Ovary (tissue), 9 donors: ENCODE results near the gene KIF21A. TPM values are rescaled to one million over a fixed set of nuclear protein-coding genes. Genes with fewer than 3 reads are reported as not detected.

Experiments used
- DNase-seq, 5 donors: peaks; one replicate each; pipeline ENCODE4 v3.0.0-alpha.2; 2019 to 2020
- H3K27ac ChIP-seq, 2 donors: fragments of 200-600 bp; one replicate each; pipeline versions ENCODE4 v1.5.1 to v1.8.0; 2019 to 2022
- H3K27me3 ChIP-seq: fragments of 200-600 bp; one replicate; pipeline ENCODE4 v1.8.0; 2022
- H3K36me3 ChIP-seq: fragments of 200-600 bp; sonication (generic); one replicate; pipeline ENCODE4 v1.5.1; 2019
- H3K4me1 ChIP-seq: one replicate; pipeline ENCODE4 v1.8.1; 2013; ENCODE audit warnings: mild to moderate bottlenecking, moderate library complexity; ENCODE audit not compliant: insufficient read depth
- H3K4me3 ChIP-seq: fragments of 200-600 bp; sonication (generic); one replicate; pipeline ENCODE4 v1.5.1; 2017
- H3K9me3 ChIP-seq, 2 donors: fragments of 200-600 bp in 1 of 2; sonication (generic) in 1 of 2; one replicate each; pipeline versions ENCODE4 v1.5.1 to v1.8.1; 2013 to 2019; ENCODE audit warnings: mild to moderate bottlenecking in 1 of 2, moderate library complexity in 1 of 2
- EP300 ChIP-seq: sonication (generic); formaldehyde crosslinking; IDR thresholded peaks from one replicate; pipeline ENCODE4 v1.6.1; 2017; ENCODE audit warnings: antibody characterized with exemption
- POLR2A ChIP-seq: fragments of 450-650 bp; IDR thresholded peaks from one replicate; pipeline ENCODE4 v1.6.1; 2017; ENCODE audit warnings: antibody characterized with exemption, mild to moderate bottlenecking, moderate library complexity
- WGBS, 3 donors: extraction: QIAGEN DNeasy Blood & Tissue Kit in 1 of 3; methylation state at CpG; one replicate each; pipeline versions ENCODE4 v1.1.5 to v1.1.7; 2013 to 2017; 5-methylcytosine and 5-hydroxymethylcytosine counted together
- intact Hi-C, 4 donors: fragments of 100-400 bp; cut with DNase I; formaldehyde crosslinking; loops; one replicate each; pipeline versions ENCODE4 v1.11.0 to v1.15.1; 2022 to 2023
- polyA plus RNA-seq, 2 donors: library from polyadenylated mRNA; stranded (reverse); fragments of 200-250 nt in 1 of 2; fragments of 350-450 nt in 1 of 2; fragmentation: Illumina TruSeq in 1 of 2; extraction: RNeasy Lipid Tissue Mini Kit (QIAGEN cat#74804) in 1 of 2; gene quantifications; one replicate each; pipeline ENCODE4 v1.2.3, GENCODE V29; 2013 to 2014
- total RNA-seq, 7 donors: library from RNA; depleted of rRNA in 2 of 7; stranded (reverse); fragments of >200 nt in 2 of 7; fragmentation: NEBNext Ultra II Directional in 3 of 7; extraction: Animal tissue kit (Norgen Biotek cat#: 25700) in 3 of 7; gene quantifications; one replicate each; pipeline versions ENCODE4 v1.1.0 to v1.2.4, GENCODE V29; 2016 to 2023
- TF ChIP-seq, protein P1 (sequence below), 3 donors: fragments of 450-650 bp in 2 of 3; fragments of 200-600 bp in 1 of 3; IDR thresholded peaks; one replicate each; pipeline versions ENCODE4 v1.5.1 to v1.8.0; 2016 to 2022; ENCODE audit warnings: antibody characterized with exemption in 3 of 3, mild to moderate bottlenecking in 1 of 3
- donor health status: DM: no; HTN: no; CAD: no; lungs with moderate emphysema.
- donor health status: DM: no; HTN: no; CAD: no.
- donor health status: Bipolar disorder and iron deficiency.
- donor health status: DM: yes; HTN: yes; CAD: no.
- donor health status: DM: no; HTN: no; CAD: no.
- donor health status: DM: yes; HTN: yes; CAD: no.

KIF21A gene
- total and polyA plus RNA-seq, 9 donors, result 3.6 to 43.3 (median 11.8) TPM

DNA sequence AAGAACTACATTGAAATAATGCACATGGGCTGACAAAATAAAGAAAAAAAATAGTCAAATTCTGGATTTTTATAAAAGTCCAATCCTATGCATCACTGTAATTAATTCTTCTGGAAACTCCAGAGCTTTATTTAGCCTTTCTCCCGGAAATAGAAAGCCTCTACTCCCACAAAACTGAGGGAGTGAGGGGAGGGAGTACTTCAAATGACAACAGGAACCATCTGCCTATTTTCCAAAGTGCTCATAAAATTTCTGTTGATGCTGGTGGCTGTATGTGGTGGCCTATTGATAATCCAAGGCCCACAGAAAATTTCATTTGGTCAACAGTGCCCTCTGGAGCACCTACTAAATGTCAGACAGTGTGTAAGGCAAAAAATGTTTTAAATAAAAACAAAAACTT is 64.6 kb downstream of the KIF21A start:
- H3K27ac ChIP-seq, result no peak overlapping the region
- H3K4me3 ChIP-seq, result no peak overlapping the region
- TF ChIP-seq EP300 (no peak), POLR2A (no peak)
- TF ChIP-seq, protein P1, sequence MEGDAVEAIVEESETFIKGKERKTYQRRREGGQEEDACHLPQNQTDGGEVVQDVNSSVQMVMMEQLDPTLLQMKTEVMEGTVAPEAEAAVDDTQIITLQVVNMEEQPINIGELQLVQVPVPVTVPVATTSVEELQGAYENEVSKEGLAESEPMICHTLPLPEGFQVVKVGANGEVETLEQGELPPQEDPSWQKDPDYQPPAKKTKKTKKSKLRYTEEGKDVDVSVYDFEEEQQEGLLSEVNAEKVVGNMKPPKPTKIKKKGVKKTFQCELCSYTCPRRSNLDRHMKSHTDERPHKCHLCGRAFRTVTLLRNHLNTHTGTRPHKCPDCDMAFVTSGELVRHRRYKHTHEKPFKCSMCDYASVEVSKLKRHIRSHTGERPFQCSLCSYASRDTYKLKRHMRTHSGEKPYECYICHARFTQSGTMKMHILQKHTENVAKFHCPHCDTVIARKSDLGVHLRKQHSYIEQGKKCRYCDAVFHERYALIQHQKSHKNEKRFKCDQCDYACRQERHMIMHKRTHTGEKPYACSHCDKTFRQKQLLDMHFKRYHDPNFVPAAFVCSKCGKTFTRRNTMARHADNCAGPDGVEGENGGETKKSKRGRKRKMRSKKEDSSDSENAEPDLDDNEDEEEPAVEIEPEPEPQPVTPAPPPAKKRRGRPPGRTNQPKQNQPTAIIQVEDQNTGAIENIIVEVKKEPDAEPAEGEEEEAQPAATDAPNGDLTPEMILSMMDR (IDR thresholded peaks at IDR 0.05), result no peak
- H3K4me1 ChIP-seq, result peaks cover 3% of the 10 kb centered on the region
- DNase-seq, result no peak
- H3K36me3 ChIP-seq, result no peaks in the 10 kb centered on the region
- intact Hi-C loops, result no loop called here
- no peaks in the 10 kb centered on the region for H3K27me3 ChIP-seq
- WGBS, 3 donors, result 4 to 17% (median 5%) methylated on average over 1 of the region's 1 CpG
- no peaks in the 10 kb centered on the region for H3K9me3 ChIP-seq

DNA sequence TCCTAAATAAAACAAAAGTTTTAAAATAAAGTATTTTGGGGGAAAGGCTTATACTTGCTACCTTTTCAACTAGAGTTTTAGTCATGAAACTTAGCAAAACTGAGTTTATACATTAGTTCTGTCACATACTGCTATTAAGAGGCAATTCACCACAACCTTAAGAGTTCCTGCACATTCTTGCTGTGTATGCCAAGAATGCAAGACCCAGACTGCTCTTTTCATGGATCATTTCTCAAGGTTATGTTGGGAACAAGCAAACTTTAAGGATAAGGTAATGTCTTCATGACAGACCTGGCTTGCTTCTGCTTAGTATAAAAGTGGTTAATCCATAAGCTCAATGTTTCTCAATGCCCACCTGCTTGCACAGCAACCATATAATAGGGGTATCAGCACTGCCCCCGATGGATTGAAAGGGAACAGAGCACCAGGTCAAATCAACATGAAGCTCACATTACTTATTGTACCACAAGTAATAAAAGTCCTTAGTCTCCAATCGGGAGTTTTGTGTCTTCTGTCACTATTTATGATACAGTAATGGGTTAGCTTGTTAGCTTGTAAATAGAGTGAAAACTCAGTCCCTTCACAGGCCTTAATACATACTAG is 67.6 kb downstream of the KIF21A start:
- no peaks in the 10 kb centered on the region for H3K27me3 ChIP-seq
- no peak for DNase-seq
- no peaks in the 10 kb centered on the region for H3K9me3 ChIP-seq
- WGBS, 3 donors, result 44 to 63% (median 48%) methylated on average over 2 of the region's 2 CpGs
- intact Hi-C loops, result no loop called here
- no peak overlapping the region for H3K4me3 ChIP-seq
- peaks cover 3% of the 10 kb centered on the region for H3K4me1 ChIP-seq
- no peaks in the 10 kb centered on the region for H3K36me3 ChIP-seq
- no peak overlapping the region for H3K27ac ChIP-seq
- TF ChIP-seq, protein P1 (IDR thresholded peaks at IDR 0.05), result no peak
- TF ChIP-seq EP300, result no peak

DNA sequence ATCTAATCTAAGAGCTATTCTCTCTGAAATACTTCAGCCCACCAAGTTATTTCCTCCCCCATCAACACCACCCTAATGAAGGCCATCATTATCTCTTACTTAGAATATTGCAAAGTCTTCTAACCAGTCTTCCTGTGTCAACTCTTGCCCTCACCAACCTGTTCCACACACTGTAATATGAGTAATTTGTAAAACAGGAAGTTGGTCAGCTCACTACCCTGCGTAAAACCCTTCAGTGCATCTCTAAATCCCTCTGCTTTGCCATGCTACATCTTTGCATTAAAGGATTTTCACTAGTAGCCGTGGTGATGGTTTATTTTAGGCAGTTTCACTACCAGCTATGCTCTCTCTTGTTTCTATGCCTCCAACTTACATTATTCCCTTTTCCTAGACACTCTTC is 70.0 kb downstream of the KIF21A start:
- no peak for DNase-seq
- Histone ChIP-seq H3K36me3 (no peaks in the 10 kb centered on the region), H3K27ac (no peak overlapping the region), H3K4me3 (no peak overlapping the region), H3K27me3 (no peaks in the 10 kb centered on the region), H3K4me1 (peaks cover 3% of the 10 kb centered on the region), H3K9me3 (no peaks in the 10 kb centered on the region)
- intact Hi-C loops, result no loop called here
- 80 to 87% (median 84%) methylated on average over 2 of the region's 2 CpGs for WGBS, 3 donors
- no peak for TF ChIP-seq EP300
- TF ChIP-seq, protein P1 (IDR thresholded peaks at IDR 0.05), result no peak
- TF ChIP-seq POLR2A, result no peak

DNA sequence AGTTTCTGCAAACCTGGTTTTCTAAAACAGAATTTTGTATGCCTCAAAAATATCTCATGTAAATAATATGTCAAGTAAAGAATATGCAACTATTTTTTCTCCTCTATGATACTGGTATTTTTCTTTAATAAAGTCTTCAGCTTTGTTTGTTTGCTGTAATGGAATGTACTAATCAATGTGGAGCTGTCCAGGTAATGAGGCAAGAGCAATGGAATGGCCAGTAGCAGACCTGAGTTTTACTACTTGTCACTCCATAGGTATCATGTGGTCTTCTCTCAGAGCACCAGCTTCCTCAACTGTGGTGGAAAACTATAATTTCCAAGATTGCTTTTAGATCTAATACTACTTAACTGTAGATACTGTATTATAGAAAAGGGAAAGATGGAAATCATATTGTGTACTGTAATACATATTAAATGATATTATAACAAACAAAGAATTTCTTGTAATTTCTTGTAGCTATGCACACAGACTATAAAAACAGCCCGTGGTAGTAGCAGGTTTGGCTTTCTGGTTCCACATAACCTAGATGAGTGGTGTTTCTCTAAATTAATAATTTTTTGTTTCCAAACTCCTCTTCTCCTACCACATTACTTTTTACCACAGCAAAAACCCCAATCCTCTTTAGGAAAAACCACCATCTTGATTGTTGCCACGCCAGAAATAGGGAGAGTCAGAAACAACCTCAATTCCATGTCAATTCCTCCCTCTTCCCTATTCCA is 70.6 kb downstream of the KIF21A start:
- DNase-seq, result no peak
- no peaks in the 10 kb centered on the region for H3K27me3 ChIP-seq
- no peak overlapping the region for H3K27ac ChIP-seq
- H3K4me1 ChIP-seq, result peaks cover 3% of the 10 kb centered on the region
- H3K9me3 ChIP-seq, result no peaks in the 10 kb centered on the region
- no peaks in the 10 kb centered on the region for H3K36me3 ChIP-seq
- TF ChIP-seq EP300 (no peak), POLR2A (no peak)
- TF ChIP-seq, protein P1 (IDR thresholded peaks at IDR 0.05), result no peak
- intact Hi-C loops, result no loop called here
- no peak overlapping the region for H3K4me3 ChIP-seq
- 85 to 94% (median 90%) methylated on average over 2 of the region's 2 CpGs for WGBS, 3 donors
